T-cell (primary cell): Measurements from ENCODE around the gene ISCA1. TPM values are rescaled to one million over a fixed set of nuclear protein-coding genes. Genes with fewer than 3 reads are reported as not detected.

Experiments
- total RNA-seq, 35 experiments: library from RNA in 6 of 35; stranded (reverse) in 6 of 35; fragments of 120-200 nt in 1 of 35; gene quantifications; one replicate each; pipeline versions ENCODE4 v1.2.1 to v1.2.4 and lab custom pipeline; 2013 to 2026

The ISCA1 gene
- total RNA-seq, 5 donors from 2014 or later (not counting 1 experiment from before 2014, with no cell fraction given): 30.9 to 69.9 (median 34.5) TPM

Other genes starting within 250 kb of the ISCA1 start
- 1 to 10 TPM in 4 of 5 donors, under 1 TPM in 1; 0.75 to 2.4 (median 1.5) TPM for gene GOLM1, start 183.0 kb downstream of the ISCA1 start, total RNA-seq
- gene C9orf153, start 22.9 kb downstream of the ISCA1 start, total RNA-seq: under 1 TPM in 4 of 5 donors, not detected in 1; 0.38 to 0.90 (median 0.55) TPM
- gene TUT7, start 71.9 kb upstream of the ISCA1 start, total RNA-seq: 10 to 100 TPM; 45.4 to 50.4 (median 48.6) TPM